Measurements from ENCODE around the gene CNPY3. TPM values are rescaled to one million over a fixed set of nuclear protein-coding genes. Genes with fewer than 3 reads are reported as not detected.

Gene CNPY3
- total and polyA plus RNA-seq, 2 of the 13 experiments (the other 11 are each of a cell fraction or from before 2014, with no cell fraction given), result 42.3 to 60.2 TPM

- TF ChIP-seq ZBTB46 (CRISPR knock-in tag; IDR thresholded peaks at IDR 0.05; ENCODE audit: borderline replicate concordance), result 0 out of 2 replicates have a peak, but pooled peaks have one; percentile 63
- TF ChIP-seq NCOR1 (IDR thresholded peaks at IDR 0.05; ENCODE audit: borderline replicate concordance, low read length), result peak; percentile 81; the same call in 1 of the 2 replicates
- peak; percentile 85; the same call in 1 of the 2 replicates for TF ChIP-seq ZNF691 (CRISPR knock-in tag; IDR thresholded peaks at IDR 0.05; ENCODE audit: borderline replicate concordance, low read depth)
- no peak for TF ChIP-seq SMARCC2 (IDR thresholded peaks at IDR 0.05)
- no peak for TF ChIP-seq KMT2A (CRISPR knock-in tag; IDR thresholded peaks at IDR 0.05)
- peak; percentile 88 for TF ChIP-seq ZNF343 (CRISPR knock-in tag; IDR thresholded peaks at IDR 0.05)
- no peak for TF ChIP-seq HNF1A (IDR thresholded peaks at IDR 0.05; ENCODE audit: low read depth)
- no peak; the same call in none of the 2 replicates for TF ChIP-seq HNF1A (CRISPR knock-in tag; IDR thresholded peaks at IDR 0.05; ENCODE audit: borderline replicate concordance)
- no peak for TF ChIP-seq KDM1A (CRISPR knock-in tag; IDR thresholded peaks at IDR 0.05)
- TF ChIP-seq PHF8 (CRISPR knock-in tag; IDR thresholded peaks at IDR 0.05), result peak; percentile 59
- no peak for TF ChIP-seq MAF1 (CRISPR knock-in tag; IDR thresholded peaks at IDR 0.05; ENCODE audit: borderline replicate concordance)
- TF ChIP-seq ZNF776 (CRISPR knock-in tag; IDR thresholded peaks at IDR 0.05), result no peak
- TF ChIP-seq ZNF18 (CRISPR knock-in tag; IDR thresholded peaks at IDR 0.05; ENCODE audit: insufficient replicate concordance), result peak; percentile 92
- TF ChIP-seq ARNT2 (CRISPR knock-in tag; IDR thresholded peaks at IDR 0.05; ENCODE audit: low read depth), result no peak; the same call in 1 of the 2 replicates
- TF ChIP-seq, protein P1, sequence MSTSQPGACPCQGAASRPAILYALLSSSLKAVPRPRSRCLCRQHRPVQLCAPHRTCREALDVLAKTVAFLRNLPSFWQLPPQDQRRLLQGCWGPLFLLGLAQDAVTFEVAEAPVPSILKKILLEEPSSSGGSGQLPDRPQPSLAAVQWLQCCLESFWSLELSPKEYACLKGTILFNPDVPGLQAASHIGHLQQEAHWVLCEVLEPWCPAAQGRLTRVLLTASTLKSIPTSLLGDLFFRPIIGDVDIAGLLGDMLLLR (CRISPR knock-in tag; IDR thresholded peaks at IDR 0.05), result no peak
- peak; percentile 91 for TF ChIP-seq NCOA2 (CRISPR knock-in tag; IDR thresholded peaks at IDR 0.05)
- TF ChIP-seq ZNF878 (CRISPR knock-in tag; IDR thresholded peaks at IDR 0.05), result no peak
These were observed 9.9 kb downstream of the CNPY3 start (continued) for GRCh38 chr6:42938987-42939809.
